Brain microvascular endothelial cell (primary cell): ENCODE data around the gene AP1B1.

Experiments used
- DNase-seq: peaks from one replicate; pipeline ENCODE4 v3.0.0-alpha.2; 2020
- H3K27ac ChIP-seq: fragments of 250-450 bp; sonication (Bioruptor Pico); 2 replicates; pipeline ENCODE4 v1.5.1; 2020; ENCODE audit warnings: mild to moderate bottlenecking, moderate library complexity
- H3K27me3 ChIP-seq: fragments of 250-450 bp; sonication (Bioruptor Pico); replicated peaks from 2 replicates; pipeline ENCODE4 v1.5.1; 2020; ENCODE audit warnings: mild to moderate bottlenecking
- H3K36me3 ChIP-seq: fragments of 250-450 bp; sonication (Bioruptor Pico); replicated peaks from 2 replicates; pipeline ENCODE4 v1.5.1; 2020; ENCODE audit warnings: mild to moderate bottlenecking
- H3K4me3 ChIP-seq: 2 replicates; pipeline ENCODE4 v1.5.1; 2011; ENCODE audit warnings: low read depth, mild to moderate bottlenecking, control low read depth, low read length, moderate library complexity
- CTCF ChIP-seq: IDR thresholded peaks from 2 replicates; pipeline ENCODE4 v1.5.1; 2011; ENCODE audit warnings: low read depth, mild to moderate bottlenecking, moderate library complexity, low read length, control low read depth, inconsistent platforms; ENCODE audit errors: missing control alignments
- in situ Hi-C: cut with HindIII; loops from 2 replicates; pipeline ENCODE4 v1.10.0; 2017; ENCODE audit warnings: low sequenced_read_pairs, low pct_ligation_motif_present

AP1B1 gene

DNA sequence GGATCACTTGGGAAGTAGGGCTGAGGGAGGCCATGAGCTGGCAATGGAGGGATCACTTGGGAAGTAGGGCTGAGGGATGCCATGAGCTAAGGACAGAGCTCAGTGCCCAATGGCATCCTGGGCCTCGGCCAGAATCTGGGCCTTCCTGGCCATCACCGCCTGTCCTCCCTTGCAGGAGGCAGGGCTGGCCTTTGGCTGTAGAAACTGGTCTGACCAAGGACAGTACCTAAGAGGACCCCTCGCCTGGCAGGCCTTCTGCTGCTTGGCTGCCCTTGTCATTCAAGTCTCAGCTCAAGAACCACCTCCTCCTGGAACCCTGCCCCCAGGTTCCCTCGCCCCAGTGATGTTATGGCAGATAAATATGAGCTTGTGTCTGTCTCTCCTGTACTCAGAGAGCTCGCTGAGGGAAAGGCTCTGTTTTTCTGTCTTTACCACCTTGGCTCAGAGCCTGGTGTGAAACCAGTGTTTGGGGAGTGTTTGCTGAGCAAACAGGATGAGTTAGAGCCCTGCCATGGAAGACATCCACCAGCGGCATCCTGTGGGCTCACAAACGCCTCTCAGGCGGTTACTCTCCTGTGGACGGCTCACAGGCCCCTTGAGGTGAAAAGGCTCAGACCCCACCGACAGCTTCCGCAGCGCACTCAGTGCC lies 53.5 kb downstream of the AP1B1 start:
- no peak for DNase-seq
- no peaks in the 10 kb centered on the region for H3K27me3 ChIP-seq
- in situ Hi-C loops, result no loop called here
- H3K27ac ChIP-seq, result no peak overlapping the region
- TF ChIP-seq CTCF, result no peak
- H3K4me3 ChIP-seq, result no peak overlapping the region
- H3K36me3 ChIP-seq, result peaks cover 37% of the 10 kb centered on the region

- no peak overlapping the region for H3K27ac ChIP-seq
- no peaks in the 10 kb centered on the region for H3K27me3 ChIP-seq
- H3K4me3 ChIP-seq, result no peak overlapping the region
- in situ Hi-C loops, result no loop called here
- no peak for DNase-seq
- H3K36me3 ChIP-seq, result peaks cover 31% of the 10 kb centered on the region
- no peak for TF ChIP-seq CTCF
These were observed 54.2 kb downstream of the AP1B1 start for GRCh38 chr22:29334148-29334547.

GRCh38 chr22:29332886-29333496 lies 55.4 kb downstream of the AP1B1 start:
- no peak overlapping the region for H3K4me3 ChIP-seq
- no peak for DNase-seq
- no peak overlapping the region for H3K27ac ChIP-seq
- peaks cover 24% of the 10 kb centered on the region for H3K36me3 ChIP-seq
- no peak for TF ChIP-seq CTCF
- in situ Hi-C loops, result no loop called here
- H3K27me3 ChIP-seq, result no peaks in the 10 kb centered on the region

DNA sequence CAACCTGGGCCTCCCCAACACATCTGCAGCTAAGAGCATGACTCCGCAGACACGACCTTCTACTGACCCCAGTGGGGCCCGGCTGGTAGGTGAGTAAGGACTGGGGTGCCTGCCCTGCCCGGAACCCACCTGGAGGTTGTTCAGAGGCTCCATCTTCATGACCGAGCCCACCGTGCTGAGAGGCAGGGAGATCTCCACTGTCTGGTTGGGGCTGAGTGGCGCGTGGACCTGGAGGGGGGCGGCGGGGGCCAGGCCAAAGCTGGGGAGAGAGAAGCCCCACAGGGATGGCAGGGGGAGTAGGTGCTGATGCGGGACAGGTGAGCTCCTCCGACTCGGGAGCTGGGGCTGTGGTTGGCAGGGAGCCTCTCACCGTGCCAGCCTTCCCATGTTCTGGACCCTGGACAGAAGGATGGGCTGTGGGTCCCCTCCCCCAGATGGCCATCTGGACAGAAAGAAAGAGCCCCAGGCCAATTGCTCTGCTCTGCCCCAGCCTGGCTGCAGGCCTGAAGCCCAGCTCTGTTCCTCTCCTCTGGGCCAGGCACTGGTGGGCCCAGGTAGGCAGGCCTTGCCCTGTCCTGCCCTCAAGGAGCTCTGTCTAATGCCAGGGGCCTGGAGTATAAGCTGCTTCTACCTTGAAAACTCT lies 56.6 kb downstream of the AP1B1 start:
- no peak for DNase-seq
- H3K27ac ChIP-seq, result no peak overlapping the region
- H3K27me3 ChIP-seq, result no peaks in the 10 kb centered on the region
- peaks cover 25% of the 10 kb centered on the region for H3K36me3 ChIP-seq
- no peak for TF ChIP-seq CTCF
- no peak overlapping the region for H3K4me3 ChIP-seq
- in situ Hi-C loops, result no loop called here

GRCh38 chr22:29331213-29331612 lies 57.2 kb downstream of the AP1B1 start:
- in situ Hi-C loops, result no loop called here
- Histone ChIP-seq H3K36me3 (peaks cover 23% of the 10 kb centered on the region), H3K27ac (no peak overlapping the region), H3K27me3 (no peaks in the 10 kb centered on the region), H3K4me3 (no peak overlapping the region)
- TF ChIP-seq CTCF, result no peak
- no peak for DNase-seq
